ENCODE results near the gene FXYD1.

GRCh38 chr19:35146746-35147459, 8.3 kb downstream of the FXYD1 start:
- TF ChIP-seq CTCF (IDR thresholded peaks at IDR 0.05) (no peak), POLR2A (IDR thresholded peaks at IDR 0.05) (no peak)

All from transverse colon (tissue), 3 donors.